HepG2 (cell line): ENCODE data around the gene TGIF1. TPM values are rescaled to one million over a fixed set of nuclear protein-coding genes. Genes with fewer than 3 reads are reported as not detected.

Source experiments
- BHLHE40 ChIP-seq: IDR thresholded peaks from 2 replicates; pipeline ENCODE4 v1.6.1; 2011; ENCODE audit warnings: low read length, improper control_type of control experiment
- E2F2 ChIP-seq: sonication (generic); formaldehyde crosslinking; IDR thresholded peaks from 2 replicates; pipeline ENCODE4 v1.4.0; 2020; ENCODE audit warnings: missing genetic modification reagents, borderline replicate concordance
- FLYWCH1 ChIP-seq: sonication (generic); formaldehyde crosslinking; IDR thresholded peaks from 2 replicates; pipeline ENCODE4 v1.8.1; 2023; ENCODE audit warnings: mild to moderate bottlenecking, missing genetic modification reagents
- GTF3A ChIP-seq: sonication (generic); formaldehyde crosslinking; conservative IDR thresholded peaks from 2 replicates; pipeline ENCODE4 v1.4.0; 2020; ENCODE audit warnings: mild to moderate bottlenecking, missing genetic modification reagents
- MLXIP ChIP-seq: sonication (generic); formaldehyde crosslinking; IDR thresholded peaks from 2 replicates; pipeline ENCODE4 v1.9.0; 2021; ENCODE audit warnings: missing genetic modification reagents, borderline replicate concordance
- NFKBIZ ChIP-seq: IDR thresholded peaks from 2 replicates; pipeline ENCODE4 v1.6.1; 2018; ENCODE audit warnings: missing genetic modification reagents, missing compliant biosample characterization
- SAP130 ChIP-seq: IDR thresholded peaks from 2 replicates; pipeline ENCODE4 v1.6.1; 2016; ENCODE audit warnings: low read depth
- SATB2 ChIP-seq: sonication (generic); formaldehyde crosslinking; IDR thresholded peaks from 2 replicates; pipeline ENCODE4 v1.5.0; 2020; ENCODE audit warnings: missing genetic modification reagents
- SMAD3 ChIP-seq: sonication (generic); formaldehyde crosslinking; IDR thresholded peaks from 2 replicates; pipeline ENCODE4 v1.4.0; 2020; ENCODE audit warnings: missing genetic modification reagents
- SOX5 ChIP-seq: IDR thresholded peaks from 2 replicates; pipeline ENCODE4 v1.6.1; 2016; ENCODE audit warnings: borderline replicate concordance
- XRCC5 ChIP-seq: fragments of 200-400 bp; formaldehyde crosslinking; optimal IDR thresholded peaks from 2 replicates; pipeline ENCODE3; 2017; ENCODE audit warnings: mild to moderate bottlenecking, low read length
- ZMYM3 ChIP-seq: sonication (generic); formaldehyde crosslinking; IDR thresholded peaks from 2 replicates; pipeline ENCODE4 v1.5.1; 2020; ENCODE audit warnings: mild to moderate bottlenecking, missing genetic modification reagents
- ZNF121 ChIP-seq: sonication (generic); formaldehyde crosslinking; IDR thresholded peaks from 2 replicates; pipeline ENCODE4 v1.5.0; 2020; ENCODE audit warnings: mild to moderate bottlenecking, missing genetic modification reagents
- ZNF496 ChIP-seq: sonication (generic); formaldehyde crosslinking; IDR thresholded peaks from 2 replicates; pipeline ENCODE4 v1.8.1; 2023; ENCODE audit warnings: mild to moderate bottlenecking, moderate library complexity, missing genetic modification reagents; ENCODE audit not compliant: insufficient replicate concordance
- ZNF619 ChIP-seq: sonication (generic); formaldehyde crosslinking; IDR thresholded peaks from 2 replicates; pipeline ENCODE4 v1.4.0; 2020; ENCODE audit warnings: mild to moderate bottlenecking, missing genetic modification reagents
- ZNF773 ChIP-seq: sonication (generic); formaldehyde crosslinking; IDR thresholded peaks from 2 replicates; pipeline ENCODE4 v1.4.0; 2020; ENCODE audit warnings: missing genetic modification reagents, borderline replicate concordance
- polyA plus RNA-seq, 8 experiments: library from polyadenylated mRNA; depleted of rRNA in 3 of 8; stranded (reverse) in 7 of 8; unstranded in 1 of 8; fragments of >200 nt; fragmentation: Illumina TruSeq in 4 of 8; extraction: Trizol in 4 of 8; gene quantifications; 2 replicates each; pipeline versions ENCODE4 v1.2.1 to v1.2.3, GENCODE V29; 2011 to 2016; ENCODE audit warnings: low read depth in 4 of 8, missing spikeins in 1 of 8, mixed read lengths in 1 of 8; ENCODE audit not compliant: insufficient read depth in 1 of 8
- total RNA-seq, 5 experiments: library from RNA; depleted of rRNA; stranded (reverse); fragments of >200 nt; fragmentation: Illumina TruSeq; extraction: Trizol; gene quantifications; 2 replicates each; pipeline ENCODE4 v1.2.3, GENCODE V29; 2016; ENCODE audit warnings: low read depth in 1 of 5
- TF ChIP-seq, protein P1 (sequence below): conservative IDR thresholded peaks from 2 replicates; pipeline ENCODE4 v1.6.1; 2018; ENCODE audit warnings: missing genetic modification reagents
- TF ChIP-seq, protein P2 (sequence below): IDR thresholded peaks from 2 replicates; pipeline ENCODE4 v1.6.1; 2018; ENCODE audit warnings: missing genetic modification reagents

The TGIF1 gene
- total and polyA plus RNA-seq, 2 of the 13 experiments (the other 11 are each of a cell fraction or from before 2014, with no cell fraction given) = 50.0 to 76.1 TPM

DNA sequence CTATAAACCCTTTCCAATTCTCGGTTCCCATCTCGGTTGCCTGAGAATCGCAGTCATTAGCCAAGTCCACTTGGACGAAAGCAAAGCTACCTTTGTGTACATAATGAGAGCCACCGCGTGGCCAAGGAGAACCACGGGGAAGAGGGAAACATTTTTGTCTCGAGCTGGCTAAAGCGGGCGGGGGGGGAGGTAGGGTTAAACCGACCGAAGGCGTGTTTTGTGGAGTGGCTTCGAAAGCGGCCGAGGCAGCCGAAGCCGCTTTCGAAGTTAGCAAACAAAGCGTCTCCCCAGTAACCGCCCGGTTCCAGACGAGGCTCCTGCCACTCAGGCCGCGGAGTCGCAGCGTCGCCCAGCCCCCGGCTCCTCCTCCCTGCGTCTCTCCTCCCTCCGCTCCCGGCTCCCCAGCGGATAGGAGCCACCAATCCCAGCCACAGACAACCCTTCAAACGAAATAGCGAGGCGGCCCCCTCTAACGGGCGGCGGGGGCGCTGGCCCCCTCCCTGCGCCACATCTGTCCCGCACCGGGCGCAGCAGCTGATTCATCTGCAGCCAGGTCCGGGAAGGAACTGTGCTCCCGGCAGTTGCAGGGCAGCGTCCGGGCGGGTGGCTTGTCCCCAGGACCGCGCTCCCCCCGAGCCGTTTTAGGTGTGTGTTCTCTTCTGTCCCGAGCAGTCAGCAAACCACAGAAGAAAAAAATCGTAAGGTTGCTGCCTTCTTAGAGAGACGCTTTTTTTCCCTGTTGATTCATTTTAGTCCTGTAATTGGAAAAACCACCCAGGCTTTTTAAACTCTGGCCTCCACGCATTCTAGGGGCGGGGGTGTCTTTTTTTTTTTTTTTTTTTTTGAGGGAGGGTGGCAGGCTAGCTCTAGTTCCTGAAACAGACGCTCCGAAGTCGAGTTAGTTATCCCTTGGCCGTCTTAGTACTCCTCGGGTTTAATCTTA is 1.8 kb upstream of the TGIF1 start (continued):
- TF ChIP-seq MLXIP (no peak), GTF3A (CRISPR knock-in tag) (no peak), ZMYM3 (peak; percentile 68; the same call in 1 of the 2 replicates), SMAD3 (CRISPR knock-in tag) (peak; percentile 73; the same call in 1 of the 2 replicates), SOX5 (peak; percentile 82; the same call in 1 of the 2 replicates), E2F2 (CRISPR knock-in tag) (no peak; the same call in 1 of the 2 replicates), XRCC5 (peak; percentile 66), ZNF773 (CRISPR knock-in tag) (no peak), BHLHE40 (peak; percentile 54), ZNF619 (0 out of 2 replicates have a peak, but pooled peaks have one; percentile 42), ZNF121 (CRISPR knock-in tag) (no peak), NFKBIZ (CRISPR knock-in tag) (no peak; the same call in 1 of the 2 replicates), SATB2 (CRISPR knock-in tag) (0 out of 2 replicates have a peak, but pooled peaks have one; percentile 73), FLYWCH1 (CRISPR knock-in tag) (no peak; the same call in 1 of the 2 replicates), SAP130 (peak; percentile 98), ZNF496 (CRISPR knock-in tag) (no peak)
- TF ChIP-seq, protein P1, sequence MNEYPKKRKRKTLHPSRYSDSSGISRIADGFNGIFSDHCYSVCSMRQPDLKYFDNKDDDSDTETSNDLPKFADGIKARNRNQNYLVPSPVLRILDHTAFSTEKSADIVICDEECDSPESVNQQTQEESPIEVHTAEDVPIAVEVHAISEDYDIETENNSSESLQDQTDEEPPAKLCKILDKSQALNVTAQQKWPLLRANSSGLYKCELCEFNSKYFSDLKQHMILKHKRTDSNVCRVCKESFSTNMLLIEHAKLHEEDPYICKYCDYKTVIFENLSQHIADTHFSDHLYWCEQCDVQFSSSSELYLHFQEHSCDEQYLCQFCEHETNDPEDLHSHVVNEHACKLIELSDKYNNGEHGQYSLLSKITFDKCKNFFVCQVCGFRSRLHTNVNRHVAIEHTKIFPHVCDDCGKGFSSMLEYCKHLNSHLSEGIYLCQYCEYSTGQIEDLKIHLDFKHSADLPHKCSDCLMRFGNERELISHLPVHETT = peak; percentile 93
- TF ChIP-seq, protein P2, sequence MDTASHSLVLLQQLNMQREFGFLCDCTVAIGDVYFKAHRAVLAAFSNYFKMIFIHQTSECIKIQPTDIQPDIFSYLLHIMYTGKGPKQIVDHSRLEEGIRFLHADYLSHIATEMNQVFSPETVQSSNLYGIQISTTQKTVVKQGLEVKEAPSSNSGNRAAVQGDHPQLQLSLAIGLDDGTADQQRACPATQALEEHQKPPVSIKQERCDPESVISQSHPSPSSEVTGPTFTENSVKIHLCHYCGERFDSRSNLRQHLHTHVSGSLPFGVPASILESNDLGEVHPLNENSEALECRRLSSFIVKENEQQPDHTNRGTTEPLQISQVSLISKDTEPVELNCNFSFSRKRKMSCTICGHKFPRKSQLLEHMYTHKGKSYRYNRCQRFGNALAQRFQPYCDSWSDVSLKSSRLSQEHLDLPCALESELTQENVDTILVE (CRISPR knock-in tag) = peak; percentile 97
